Measurements from ENCODE around the gene AZIN2.
"Not testable (repeated sequence)": the region's sequence is repeated elsewhere in the genome, so short reads cannot be mapped to it uniquely, and the experiment has no call there.

The AZIN2 gene

DNA sequence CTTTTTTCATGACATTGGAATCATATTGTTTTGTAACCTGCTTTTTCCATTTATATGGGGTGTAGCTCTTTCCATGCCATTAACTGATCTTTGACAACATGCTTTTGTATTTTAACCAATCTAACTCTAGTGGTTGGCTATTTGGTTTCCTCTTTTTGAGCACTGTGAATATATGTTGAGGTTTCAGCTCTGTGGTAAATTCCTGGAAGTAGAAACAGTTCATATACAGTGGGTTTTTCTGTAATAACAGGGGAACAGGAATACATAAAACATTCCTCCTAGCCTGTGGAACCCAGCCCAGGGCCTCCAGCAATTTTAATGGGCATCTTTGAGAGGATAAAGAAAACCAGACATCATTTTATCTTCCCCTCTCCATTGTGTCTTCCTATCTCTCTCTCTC is 17.4 kb downstream of the AZIN2 start:
- TF ChIP-seq, protein P1, sequence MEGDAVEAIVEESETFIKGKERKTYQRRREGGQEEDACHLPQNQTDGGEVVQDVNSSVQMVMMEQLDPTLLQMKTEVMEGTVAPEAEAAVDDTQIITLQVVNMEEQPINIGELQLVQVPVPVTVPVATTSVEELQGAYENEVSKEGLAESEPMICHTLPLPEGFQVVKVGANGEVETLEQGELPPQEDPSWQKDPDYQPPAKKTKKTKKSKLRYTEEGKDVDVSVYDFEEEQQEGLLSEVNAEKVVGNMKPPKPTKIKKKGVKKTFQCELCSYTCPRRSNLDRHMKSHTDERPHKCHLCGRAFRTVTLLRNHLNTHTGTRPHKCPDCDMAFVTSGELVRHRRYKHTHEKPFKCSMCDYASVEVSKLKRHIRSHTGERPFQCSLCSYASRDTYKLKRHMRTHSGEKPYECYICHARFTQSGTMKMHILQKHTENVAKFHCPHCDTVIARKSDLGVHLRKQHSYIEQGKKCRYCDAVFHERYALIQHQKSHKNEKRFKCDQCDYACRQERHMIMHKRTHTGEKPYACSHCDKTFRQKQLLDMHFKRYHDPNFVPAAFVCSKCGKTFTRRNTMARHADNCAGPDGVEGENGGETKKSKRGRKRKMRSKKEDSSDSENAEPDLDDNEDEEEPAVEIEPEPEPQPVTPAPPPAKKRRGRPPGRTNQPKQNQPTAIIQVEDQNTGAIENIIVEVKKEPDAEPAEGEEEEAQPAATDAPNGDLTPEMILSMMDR (IDR thresholded peaks at IDR 0.05; ENCODE audit: control insufficient read depth, insufficient read depth, low read depth, low read length, missing control alignments): no peak
- no peak for DNase-seq (ENCODE audit: low read depth)

DNA sequence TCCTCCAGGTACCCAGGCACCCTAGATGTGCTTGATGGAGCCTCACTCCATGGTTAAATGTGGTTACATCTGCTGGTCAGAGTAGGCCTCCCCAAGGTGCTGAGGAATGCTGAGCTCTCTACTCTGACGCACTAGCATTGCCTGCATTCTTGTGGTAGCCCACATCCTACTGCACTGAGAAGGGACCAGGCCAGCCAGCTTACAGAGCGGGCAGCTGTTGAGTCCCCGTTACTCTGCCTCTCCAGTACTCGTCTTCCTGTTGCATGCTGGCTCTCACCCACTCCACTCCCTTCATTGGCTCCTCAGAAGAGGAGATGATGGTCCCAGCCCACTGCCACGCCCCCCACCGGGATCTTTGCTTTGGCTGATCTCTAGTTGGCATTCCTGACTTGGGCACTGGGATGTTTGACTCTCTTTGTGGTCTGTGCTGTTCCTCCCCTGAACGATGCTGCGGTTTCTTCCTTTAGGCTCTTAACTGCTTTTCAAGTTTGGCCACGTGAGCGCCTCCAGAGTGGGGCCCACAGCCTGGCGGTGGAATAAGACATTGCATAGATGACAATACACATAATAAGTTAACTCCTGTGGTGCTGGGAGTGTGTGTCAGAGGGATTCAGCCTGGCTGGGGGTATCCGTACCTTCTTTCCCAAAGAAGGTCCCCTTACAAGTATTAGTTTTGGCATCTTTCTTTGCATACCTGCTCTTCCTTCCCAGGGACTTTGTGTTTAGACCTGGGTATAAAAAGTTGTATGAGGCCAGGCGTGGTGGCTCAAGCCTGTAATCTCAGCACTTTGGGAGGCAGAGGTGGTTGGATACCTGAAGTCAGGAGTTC is 18.6 kb downstream of the AZIN2 start:
- DNase-seq (ENCODE audit: low read depth): peak; percentile 100
- TF ChIP-seq, protein P1 (IDR thresholded peaks at IDR 0.05; ENCODE audit: control insufficient read depth, insufficient read depth, low read depth, low read length, missing control alignments): peak; percentile 64
- H3K4me3 ChIP-seq (ENCODE audit: control insufficient read depth, low read depth, low read length): no peak overlapping the region

More for the DNA sequence above, 17.4 kb downstream of the AZIN2 start:
- H3K4me3 ChIP-seq (ENCODE audit: control insufficient read depth, low read depth, low read length): no peak overlapping the region

DNA sequence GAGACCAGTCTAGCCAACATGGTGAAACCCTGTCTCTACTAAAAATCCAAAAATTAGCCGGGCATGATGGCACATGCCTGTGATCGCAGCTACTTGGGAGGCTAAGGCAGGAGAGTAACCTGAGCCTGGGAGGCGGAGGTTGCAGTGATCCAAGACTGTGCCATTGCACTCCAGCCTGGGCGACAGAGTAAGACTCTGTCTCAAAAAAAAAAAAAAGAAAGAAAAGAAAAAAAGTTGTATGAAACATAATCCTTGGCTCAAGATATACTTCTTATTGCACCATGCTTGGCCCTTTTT is 19.1 kb downstream of the AZIN2 start:
- DNase-seq (ENCODE audit: low read depth); H3K4me3 ChIP-seq (ENCODE audit: control insufficient read depth, low read depth, low read length): not testable (repeated sequence)

DNA sequence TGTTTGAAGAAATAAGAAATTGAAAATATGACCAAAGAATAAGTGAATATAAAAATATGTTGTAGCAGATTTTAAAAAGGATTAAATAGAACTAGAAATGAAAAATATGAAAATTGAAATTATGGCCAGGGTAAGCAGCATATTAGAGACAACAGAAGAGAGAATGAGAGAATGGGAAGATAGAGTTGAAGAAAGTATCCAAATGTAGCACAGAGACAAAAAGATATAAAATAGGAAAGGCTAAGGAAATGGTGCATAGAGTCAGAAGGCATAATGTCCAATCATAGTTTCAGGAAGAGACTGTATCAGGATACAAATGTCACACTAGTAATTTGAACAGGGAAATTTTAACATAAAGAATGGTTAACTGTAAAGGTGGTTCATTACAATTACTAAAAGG is 29.5 kb downstream of the AZIN2 start:
- no peak overlapping the region for H3K4me3 ChIP-seq (ENCODE audit: control insufficient read depth, low read depth, low read length)
- TF ChIP-seq, protein P1 (IDR thresholded peaks at IDR 0.05; ENCODE audit: control insufficient read depth, insufficient read depth, low read depth, low read length, missing control alignments): no peak
- no peak for DNase-seq (ENCODE audit: low read depth)

DNA sequence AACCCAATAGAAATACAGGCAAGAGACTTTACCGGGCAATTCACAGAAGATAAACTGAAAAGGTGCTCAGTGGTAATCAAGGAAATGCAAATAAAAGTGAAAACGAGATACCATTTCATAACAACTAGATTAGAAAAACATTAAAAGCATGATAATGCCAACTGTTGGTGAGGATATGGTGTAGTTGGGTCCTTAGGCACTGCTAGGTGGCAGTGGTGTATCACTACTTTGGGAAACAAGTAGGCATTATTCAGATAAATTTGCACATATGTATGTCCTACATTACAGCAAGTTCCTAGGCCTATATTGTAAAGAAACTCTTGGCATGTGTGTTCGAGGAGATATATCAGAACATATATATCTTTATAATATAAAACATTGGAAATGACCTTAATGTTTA is 31.0 kb downstream of the AZIN2 start:
- TF ChIP-seq, protein P1 (IDR thresholded peaks at IDR 0.05; ENCODE audit: control insufficient read depth, insufficient read depth, low read depth, low read length, missing control alignments): peak; percentile 50
- DNase-seq (ENCODE audit: low read depth): no peak
- no peak overlapping the region for H3K4me3 ChIP-seq (ENCODE audit: control insufficient read depth, low read depth, low read length)

DNA sequence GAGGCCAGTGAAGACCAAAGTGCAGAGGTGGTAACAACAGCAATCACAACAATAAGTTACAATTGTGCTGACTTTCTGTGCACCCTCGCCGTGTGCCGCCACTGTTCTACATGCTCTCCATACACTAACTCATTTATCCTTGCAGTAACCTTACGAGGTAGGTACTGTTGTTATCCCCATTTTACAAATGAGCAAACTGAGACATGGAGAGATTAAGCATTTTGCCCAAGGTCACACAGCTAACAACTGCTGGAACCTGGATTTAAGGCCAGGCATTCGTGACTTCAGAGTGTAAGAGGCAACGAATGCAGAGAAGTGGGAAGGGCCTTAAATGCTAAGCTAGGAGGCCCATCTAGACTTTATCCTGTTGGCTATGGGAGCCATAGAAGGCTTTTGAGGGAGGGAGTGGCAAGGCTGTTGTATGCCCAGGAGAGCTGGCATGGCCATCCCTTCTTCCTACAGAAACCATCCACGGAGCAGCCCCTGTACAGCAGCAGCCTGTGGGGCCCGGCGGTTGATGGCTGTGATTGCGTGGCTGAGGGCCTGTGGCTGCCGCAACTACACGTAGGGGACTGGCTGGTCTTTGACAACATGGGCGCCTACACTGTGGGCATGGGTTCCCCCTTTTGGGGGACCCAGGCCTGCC is 36.6 kb downstream of the AZIN2 start:
- no peak for DNase-seq (ENCODE audit: low read depth)
- no peak overlapping the region for H3K4me3 ChIP-seq (ENCODE audit: control insufficient read depth, low read depth, low read length)
- TF ChIP-seq, protein P1 (IDR thresholded peaks at IDR 0.05; ENCODE audit: control insufficient read depth, insufficient read depth, low read depth, low read length, missing control alignments): no peak

DNA sequence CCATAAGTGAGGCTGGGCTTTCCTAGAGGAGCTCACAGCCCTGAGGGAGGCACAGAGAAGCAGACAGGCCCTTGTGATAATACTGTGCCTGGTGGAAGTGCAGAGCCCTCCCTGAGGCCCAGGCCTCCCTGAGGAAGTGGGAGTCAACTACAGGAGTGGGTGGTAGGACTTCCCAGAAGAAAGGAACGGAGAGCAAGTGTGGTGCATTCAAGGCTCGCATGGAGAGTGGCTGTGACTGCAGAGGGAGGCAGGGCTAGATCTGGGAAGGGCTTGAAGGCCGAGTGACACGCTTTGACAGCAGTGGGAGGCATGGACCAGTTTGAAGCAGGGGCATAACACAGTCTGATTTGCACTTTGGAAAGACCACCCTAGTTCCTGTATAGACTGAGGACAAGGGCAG is 37.3 kb downstream of the AZIN2 start:
- TF ChIP-seq, protein P1 (IDR thresholded peaks at IDR 0.05; ENCODE audit: control insufficient read depth, insufficient read depth, low read depth, low read length, missing control alignments): no peak
- no peak for DNase-seq (ENCODE audit: low read depth)

More for the DNA sequence above, 37.3 kb downstream of the AZIN2 start:
- no peak overlapping the region for H3K4me3 ChIP-seq (ENCODE audit: control insufficient read depth, low read depth, low read length)
